GM12865 (cell line): ENCODE data around the gene GRIA3.

Experiments
- DNase-seq: peaks from one replicate; pipeline ENCODE4 v3.0.0; 2010; ENCODE audit warnings: low read depth
- H3K4me3 ChIP-seq: 2 replicates; pipeline ENCODE4 v1.5.1; 2011; ENCODE audit warnings: mild to moderate bottlenecking, low read depth, low read length, control low read depth
- TF ChIP-seq, protein P1 (sequence below): IDR thresholded peaks from 2 replicates; pipeline ENCODE4 v1.5.1; 2011; ENCODE audit warnings: low read length, control low read depth, low read depth, inconsistent platforms; ENCODE audit not compliant: insufficient read depth; ENCODE audit errors: missing control alignments

GRIA3 gene

GRCh38 chrX:123184219-123184865 lies at the start of gene GRIA3:
Gene GRIA3 (plus strand): TSS chrX:123184278. CDS start chrX:123184536, 258 bp downstream.
- DNase-seq = peak; percentile 2
- H3K4me3 ChIP-seq = peak within 1 kb of the TSS; percentile 57
- TF ChIP-seq, protein P1, sequence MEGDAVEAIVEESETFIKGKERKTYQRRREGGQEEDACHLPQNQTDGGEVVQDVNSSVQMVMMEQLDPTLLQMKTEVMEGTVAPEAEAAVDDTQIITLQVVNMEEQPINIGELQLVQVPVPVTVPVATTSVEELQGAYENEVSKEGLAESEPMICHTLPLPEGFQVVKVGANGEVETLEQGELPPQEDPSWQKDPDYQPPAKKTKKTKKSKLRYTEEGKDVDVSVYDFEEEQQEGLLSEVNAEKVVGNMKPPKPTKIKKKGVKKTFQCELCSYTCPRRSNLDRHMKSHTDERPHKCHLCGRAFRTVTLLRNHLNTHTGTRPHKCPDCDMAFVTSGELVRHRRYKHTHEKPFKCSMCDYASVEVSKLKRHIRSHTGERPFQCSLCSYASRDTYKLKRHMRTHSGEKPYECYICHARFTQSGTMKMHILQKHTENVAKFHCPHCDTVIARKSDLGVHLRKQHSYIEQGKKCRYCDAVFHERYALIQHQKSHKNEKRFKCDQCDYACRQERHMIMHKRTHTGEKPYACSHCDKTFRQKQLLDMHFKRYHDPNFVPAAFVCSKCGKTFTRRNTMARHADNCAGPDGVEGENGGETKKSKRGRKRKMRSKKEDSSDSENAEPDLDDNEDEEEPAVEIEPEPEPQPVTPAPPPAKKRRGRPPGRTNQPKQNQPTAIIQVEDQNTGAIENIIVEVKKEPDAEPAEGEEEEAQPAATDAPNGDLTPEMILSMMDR = no peak

- no peak for DNase-seq
- no peak overlapping the region for H3K4me3 ChIP-seq
- TF ChIP-seq, protein P1 = no peak
Measured at GRCh38 chrX:123138473-123138872, 45.6 kb upstream of the GRIA3 start.

DNA sequence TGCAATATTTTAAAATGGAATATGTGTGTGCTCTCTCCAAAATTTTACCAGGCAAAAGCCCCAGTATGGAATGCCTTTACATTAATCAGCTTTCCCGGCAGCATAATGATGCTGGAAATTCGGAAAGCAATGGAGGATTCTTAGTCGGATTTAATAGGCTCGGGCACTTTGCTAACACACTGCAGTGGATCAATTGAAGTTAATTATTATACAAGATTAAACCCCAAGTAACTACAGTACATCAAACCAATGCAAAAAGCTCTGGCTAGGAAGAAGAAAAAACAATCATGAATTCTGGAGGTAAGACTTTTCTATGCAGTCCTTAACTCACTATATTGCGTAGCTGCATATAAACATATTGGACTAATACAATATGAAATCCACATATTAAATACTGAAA lies 43.6 kb upstream of the GRIA3 start:
- DNase-seq = no peak
- TF ChIP-seq, protein P1 = no peak
- H3K4me3 ChIP-seq = no peak overlapping the region

- TF ChIP-seq, protein P1 = no peak
Measured at GRCh38 chrX:123140904-123141303, 43.2 kb upstream of the GRIA3 start.

GRCh38 chrX:123153846-123154335 lies 30.2 kb upstream of the GRIA3 start:
- H3K4me3 ChIP-seq = no peak overlapping the region
- TF ChIP-seq, protein P1 = no peak
- no peak for DNase-seq

More at GRCh38 chrX:123140904-123141303, 43.2 kb upstream of the GRIA3 start:
- H3K4me3 ChIP-seq = no peak overlapping the region
- no peak for DNase-seq

GRCh38 chrX:123155327-123155726 lies 28.8 kb upstream of the GRIA3 start:
- no peak overlapping the region for H3K4me3 ChIP-seq
- DNase-seq = no peak
- TF ChIP-seq, protein P1 = no peak

GRCh38 chrX:123157586-123157985 lies 26.5 kb upstream of the GRIA3 start:
- TF ChIP-seq, protein P1 = no peak
- no peak overlapping the region for H3K4me3 ChIP-seq
- no peak for DNase-seq
